ENCODE results near the gene SLC38A10.

GRCh38 chr17:81231766-81232581, 63.1 kb downstream of the SLC38A10 start:
- TF ChIP-seq POLR2A (IDR thresholded peaks at IDR 0.05) = no peak
- no peak for TF ChIP-seq CTCF (IDR thresholded peaks at IDR 0.05)
- TF ChIP-seq POLR2AphosphoS5 (IDR thresholded peaks at IDR 0.05; ENCODE audit: insufficient read depth in 1 of 2, low read depth in 1 of 2) = no peak
